ENCODE results near the gene NAT10.

The NAT10 gene

GRCh38 chr11:34150494-34151151, 45.2 kb downstream of the NAT10 start:
- no peak for DNase-seq

GRCh38 chr11:34151166-34151565, 45.7 kb downstream of the NAT10 start:
- no peak for DNase-seq

- no peak for DNase-seq
These were observed 46.8 kb downstream of the NAT10 start for GRCh38 chr11:34151916-34152845.

- no peak for DNase-seq
These were observed 48.8 kb downstream of the NAT10 start for GRCh38 chr11:34154059-34154875.

GRCh38 chr11:34155057-34155756, 49.8 kb downstream of the NAT10 start:
- DNase-seq, result no peak

GRCh38 chr11:34155757-34156062, 50.3 kb downstream of the NAT10 start:
- DNase-seq, result no peak

- DNase-seq, result no peak
These were observed 51.7 kb downstream of the NAT10 start for GRCh38 chr11:34157163-34157562.

GRCh38 chr11:34158661-34159060, 53.2 kb downstream of the NAT10 start:
- DNase-seq, result no peak

- no peak for DNase-seq
These were observed 54.8 kb downstream of the NAT10 start for GRCh38 chr11:34160049-34160721.

- no peak for DNase-seq
These were observed 55.4 kb downstream of the NAT10 start for GRCh38 chr11:34160791-34161190.

- no peak for DNase-seq
These were observed 55.9 kb downstream of the NAT10 start for GRCh38 chr11:34161361-34161760.

GRCh38 chr11:34161812-34162492, 56.5 kb downstream of the NAT10 start:
- DNase-seq, result peak; percentile 56

- DNase-seq, result no peak
These were observed 57.0 kb downstream of the NAT10 start for GRCh38 chr11:34162493-34162820.

- no peak for DNase-seq
These were observed 57.4 kb downstream of the NAT10 start for GRCh38 chr11:34162856-34163255.

GRCh38 chr11:34165121-34165520, 59.7 kb downstream of the NAT10 start:
- DNase-seq, result no peak

- DNase-seq, result no peak
These were observed 60.5 kb downstream of the NAT10 start for GRCh38 chr11:34165786-34166555.

- DNase-seq, result no peak
These were observed 61.6 kb downstream of the NAT10 start for GRCh38 chr11:34166806-34167740.

- DNase-seq, result no peak
These were observed 62.5 kb downstream of the NAT10 start for GRCh38 chr11:34167961-34168360.

- DNase-seq, result no peak
These were observed 63.4 kb downstream of the NAT10 start for GRCh38 chr11:34168642-34169420.

All from activated naive CD4-positive, alpha-beta T cell treated with Interleukin-2 at 50 U/mL for 16 hours (primary cell).